Panc1 (cell line): Measurements from ENCODE around the gene ZNF334. TPM values are rescaled to one million over a fixed set of nuclear protein-coding genes. Genes with fewer than 3 reads are reported as not detected.

Source experiments
- ATAC-seq: fragments of 200-7000 bp; cut with Tn5 transposase; 2 replicates; pipeline ENCODE4 v1.9.1; 2020; ENCODE audit warnings: mild to moderate bottlenecking, moderate library complexity
- BruUV-seq: library from RNA; stranded (reverse); fragments of 400-500 nt; replicated peaks from 2 replicates; lab custom pipeline; 2021; lab: Mats Ljungman, UMichigan
- CTCF ChIA-PET: fragments of 300-600 bp; sonication (Branson Sonifier 250); formaldehyde crosslinking; loops from one replicate; lab custom pipeline; 2022; ENCODE audit warnings: antibody characterized with exemption; lab: Charles Lee
- POLR2A ChIA-PET: fragments of 300-600 bp; sonication (Branson Sonifier 250); formaldehyde crosslinking; loops from one replicate; lab custom pipeline; 2022; ENCODE audit warnings: antibody characterized with exemption; lab: Charles Lee
- DNase-seq: peaks from one replicate; pipeline ENCODE4 v3.0.0-alpha.2; 2010; ENCODE audit warnings: low read depth, low spot score
- H3K27ac ChIP-seq: 2 replicates; pipeline ENCODE4 v1.5.1; 2011; ENCODE audit warnings: mild to moderate bottlenecking, low read length, inconsistent platforms
- H3K27me3 ChIP-seq: fragments of 200-500 bp; sonication (Bioruptor generic); 2 replicates; pipeline ENCODE4 v1.6.0; 2014; ENCODE audit warnings: low read length, inconsistent platforms; ENCODE audit not compliant: control insufficient read depth, insufficient read depth
- H3K36me3 ChIP-seq: fragments of 200-500 bp; sonication (Bioruptor generic); 2 replicates; pipeline ENCODE4 v1.5.1; 2014; ENCODE audit warnings: inconsistent platforms, mild to moderate bottlenecking, low read length, moderate library complexity; ENCODE audit not compliant: control insufficient read depth, insufficient read depth
- H3K4me1 ChIP-seq: 2 replicates; pipeline ENCODE4 v1.5.1; 2011; ENCODE audit warnings: inconsistent platforms, mild to moderate bottlenecking, low read length, moderate library complexity; ENCODE audit not compliant: control insufficient read depth, insufficient read depth
- H3K4me3 ChIP-seq, 2 experiments: 2 replicates each; pipeline ENCODE4 v1.5.1; 2011 to 2012; ENCODE audit warnings: low read depth in 2 of 2, low read length in 2 of 2, mild to moderate bottlenecking in 2 of 2, inconsistent platforms in 1 of 2, moderate library complexity in 1 of 2
- H3K9me3 ChIP-seq: fragments of 200-500 bp; sonication (Bioruptor generic); 2 replicates; pipeline ENCODE4 v1.5.1; 2014; ENCODE audit warnings: low read depth, mild to moderate bottlenecking, inconsistent platforms, low read length, moderate library complexity; ENCODE audit not compliant: control insufficient read depth, insufficient read depth
- POLR2AphosphoS5 ChIP-seq: IDR thresholded peaks from 2 replicates; pipeline ENCODE4 v1.6.1; 2012; ENCODE audit warnings: mild to moderate bottlenecking, low read depth, low read length, moderate library complexity
- SIN3A ChIP-seq: IDR thresholded peaks from 2 replicates; pipeline ENCODE4 v1.6.1; 2012; ENCODE audit warnings: low read depth, mild to moderate bottlenecking, low read length, moderate library complexity, borderline replicate concordance; ENCODE audit not compliant: insufficient read depth
- TCF7L2 ChIP-seq: IDR thresholded peaks from 2 replicates; pipeline ENCODE4 v1.6.1; 2011; ENCODE audit warnings: mild to moderate bottlenecking, low read depth, low read length, inconsistent platforms
- in situ Hi-C: cut with HindIII; loops from 2 replicates; pipeline ENCODE4 v1.10.0; 2016; ENCODE audit warnings: low sequenced_read_pairs, low pct_unique_long_range_greater_than_20kb
- intact Hi-C: fragments of 100-400 bp; cut with micrococcal nuclease; formaldehyde crosslinking; loops from one replicate; pipeline ENCODE4 v1.10.0; 2022; ENCODE audit not compliant: unreplicated experiment
- total RNA-seq: library from RNA; stranded (reverse); gene quantifications from one replicate; pipeline ENCODE4 v1.2.1, GENCODE V29; 2021; ENCODE audit not compliant: unreplicated experiment
- TF ChIP-seq, protein P1 (sequence below), 2 experiments: IDR thresholded peaks; 2 replicates each; pipeline ENCODE4 v1.6.1; 2011 to 2012; ENCODE audit warnings: low read depth in 2 of 2, control low read depth in 1 of 2, low read length in 1 of 2, mild to moderate bottlenecking in 1 of 2, moderate library complexity in 1 of 2; ENCODE audit not compliant: insufficient read depth in 1 of 2
- TF ChIP-seq, protein P2 (sequence below): fragments of 450-650 bp; IDR thresholded peaks from 2 replicates; pipeline ENCODE4 v1.5.1; 2017; ENCODE audit warnings: mild to moderate bottlenecking

ZNF334 gene
- total RNA-seq, 1 experiment from 2014 or later, result 0.28 TPM

DNA sequence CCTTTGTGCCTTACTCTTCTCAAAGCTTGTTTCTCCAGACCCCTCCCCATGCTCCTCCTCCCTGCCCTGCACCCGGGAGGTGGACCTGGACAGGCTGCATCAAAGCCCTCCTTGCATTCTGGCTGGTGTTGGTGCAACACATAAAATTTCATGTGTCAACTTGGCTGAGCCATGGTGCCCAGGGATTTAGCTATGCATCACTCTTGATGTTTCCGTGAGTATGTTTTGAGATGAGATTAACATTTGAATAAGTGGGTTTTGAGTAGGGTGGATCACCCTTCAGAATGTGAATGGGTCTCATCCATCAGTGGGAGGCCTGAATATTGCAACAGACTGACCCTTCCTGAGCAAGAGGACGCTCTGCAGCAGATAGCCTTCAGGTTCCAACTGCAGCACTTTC, 41.5 kb upstream of the ZNF334 start:
- in situ Hi-C loops (no loop called here), intact Hi-C loops (no loop called here)
- no peak for DNase-seq
- Histone ChIP-seq H3K27ac (no peak overlapping the region), H3K4me3 (no peak overlapping the region), H3K9me3 (no peaks in the 10 kb centered on the region), H3K4me1 (no peaks in the 10 kb centered on the region), H3K36me3 (no peaks in the 10 kb centered on the region), H3K27me3 (peaks cover 3% of the 10 kb centered on the region)
- no TSS peak for BruUV-seq
- POLR2A ChIA-PET, result no interaction called here
- CTCF ChIA-PET, result no interaction called here
- ATAC-seq, result no peak
- TF ChIP-seq, protein P1, sequence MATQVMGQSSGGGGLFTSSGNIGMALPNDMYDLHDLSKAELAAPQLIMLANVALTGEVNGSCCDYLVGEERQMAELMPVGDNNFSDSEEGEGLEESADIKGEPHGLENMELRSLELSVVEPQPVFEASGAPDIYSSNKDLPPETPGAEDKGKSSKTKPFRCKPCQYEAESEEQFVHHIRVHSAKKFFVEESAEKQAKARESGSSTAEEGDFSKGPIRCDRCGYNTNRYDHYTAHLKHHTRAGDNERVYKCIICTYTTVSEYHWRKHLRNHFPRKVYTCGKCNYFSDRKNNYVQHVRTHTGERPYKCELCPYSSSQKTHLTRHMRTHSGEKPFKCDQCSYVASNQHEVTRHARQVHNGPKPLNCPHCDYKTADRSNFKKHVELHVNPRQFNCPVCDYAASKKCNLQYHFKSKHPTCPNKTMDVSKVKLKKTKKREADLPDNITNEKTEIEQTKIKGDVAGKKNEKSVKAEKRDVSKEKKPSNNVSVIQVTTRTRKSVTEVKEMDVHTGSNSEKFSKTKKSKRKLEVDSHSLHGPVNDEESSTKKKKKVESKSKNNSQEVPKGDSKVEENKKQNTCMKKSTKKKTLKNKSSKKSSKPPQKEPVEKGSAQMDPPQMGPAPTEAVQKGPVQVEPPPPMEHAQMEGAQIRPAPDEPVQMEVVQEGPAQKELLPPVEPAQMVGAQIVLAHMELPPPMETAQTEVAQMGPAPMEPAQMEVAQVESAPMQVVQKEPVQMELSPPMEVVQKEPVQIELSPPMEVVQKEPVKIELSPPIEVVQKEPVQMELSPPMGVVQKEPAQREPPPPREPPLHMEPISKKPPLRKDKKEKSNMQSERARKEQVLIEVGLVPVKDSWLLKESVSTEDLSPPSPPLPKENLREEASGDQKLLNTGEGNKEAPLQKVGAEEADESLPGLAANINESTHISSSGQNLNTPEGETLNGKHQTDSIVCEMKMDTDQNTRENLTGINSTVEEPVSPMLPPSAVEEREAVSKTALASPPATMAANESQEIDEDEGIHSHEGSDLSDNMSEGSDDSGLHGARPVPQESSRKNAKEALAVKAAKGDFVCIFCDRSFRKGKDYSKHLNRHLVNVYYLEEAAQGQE (IDR thresholded peaks at IDR 0.05; ENCODE audit: insufficient read depth in 1 of 2, low read depth in 2 of 2, low read length in 1 of 2), result no peak
- TF ChIP-seq SIN3A, result no peak
- TF ChIP-seq, protein P2, sequence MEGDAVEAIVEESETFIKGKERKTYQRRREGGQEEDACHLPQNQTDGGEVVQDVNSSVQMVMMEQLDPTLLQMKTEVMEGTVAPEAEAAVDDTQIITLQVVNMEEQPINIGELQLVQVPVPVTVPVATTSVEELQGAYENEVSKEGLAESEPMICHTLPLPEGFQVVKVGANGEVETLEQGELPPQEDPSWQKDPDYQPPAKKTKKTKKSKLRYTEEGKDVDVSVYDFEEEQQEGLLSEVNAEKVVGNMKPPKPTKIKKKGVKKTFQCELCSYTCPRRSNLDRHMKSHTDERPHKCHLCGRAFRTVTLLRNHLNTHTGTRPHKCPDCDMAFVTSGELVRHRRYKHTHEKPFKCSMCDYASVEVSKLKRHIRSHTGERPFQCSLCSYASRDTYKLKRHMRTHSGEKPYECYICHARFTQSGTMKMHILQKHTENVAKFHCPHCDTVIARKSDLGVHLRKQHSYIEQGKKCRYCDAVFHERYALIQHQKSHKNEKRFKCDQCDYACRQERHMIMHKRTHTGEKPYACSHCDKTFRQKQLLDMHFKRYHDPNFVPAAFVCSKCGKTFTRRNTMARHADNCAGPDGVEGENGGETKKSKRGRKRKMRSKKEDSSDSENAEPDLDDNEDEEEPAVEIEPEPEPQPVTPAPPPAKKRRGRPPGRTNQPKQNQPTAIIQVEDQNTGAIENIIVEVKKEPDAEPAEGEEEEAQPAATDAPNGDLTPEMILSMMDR, result no peak
- no peak for TF ChIP-seq TCF7L2
- no peak for TF ChIP-seq POLR2AphosphoS5

DNA sequence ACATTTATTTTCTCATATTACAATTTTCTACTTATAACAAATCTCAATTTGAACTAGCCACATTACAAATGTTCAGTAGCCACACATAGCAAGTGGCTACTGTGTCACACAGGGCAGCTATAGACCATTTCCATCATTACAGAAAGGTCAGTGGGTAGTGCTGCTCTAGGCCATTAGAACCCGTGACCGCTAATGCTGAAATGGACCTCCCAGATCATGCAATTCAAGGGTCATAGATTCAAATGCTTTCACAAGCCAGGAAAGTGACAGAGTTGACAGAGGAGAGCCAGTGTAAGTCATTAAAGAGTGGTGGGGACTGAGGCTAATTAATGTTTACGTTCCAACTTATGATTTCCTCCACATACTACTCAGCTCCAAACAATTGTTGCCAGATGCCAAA, 40.6 kb upstream of the ZNF334 start:
- H3K27me3 ChIP-seq, result peaks cover 3% of the 10 kb centered on the region

More for the DNA sequence above, 40.6 kb upstream of the ZNF334 start:
- no peak for DNase-seq
- H3K36me3 ChIP-seq, result no peaks in the 10 kb centered on the region
- H3K27ac ChIP-seq, result no peak overlapping the region
- BruUV-seq, result no TSS peak
- POLR2A ChIA-PET, result interaction anchor here (0.6 kb wide), 1 partner anchor 32 kb away, joined by 5 read pairs; no protein-coding TSS in a partner anchor
- TF ChIP-seq SIN3A (no peak), TCF7L2 (no peak), POLR2AphosphoS5 (no peak)
- TF ChIP-seq, protein P1 (IDR thresholded peaks at IDR 0.05; ENCODE audit: insufficient read depth in 1 of 2, low read depth in 2 of 2, low read length in 1 of 2), result no peak
- TF ChIP-seq, protein P2, result no peak
- ATAC-seq, result no peak
- CTCF ChIA-PET, result no interaction called here
- H3K9me3 ChIP-seq, result no peaks in the 10 kb centered on the region
- in situ Hi-C loops (no loop called here), intact Hi-C loops (no loop called here)
- no peak overlapping the region for H3K4me3 ChIP-seq
- H3K4me1 ChIP-seq, result no peaks in the 10 kb centered on the region
